Suppressor macrophage (primary cell): ENCODE measurements around the gene KCNK4.
"Not testable (repeated sequence)": the region's sequence is repeated elsewhere in the genome, so short reads cannot be mapped to it uniquely, and the experiment has no call there.

Experiments used
- DNase-seq, 4 experiments: peaks; one replicate each; pipeline ENCODE4 v3.0.0-alpha.2; 2020 to 2022

KCNK4 gene

DNA sequence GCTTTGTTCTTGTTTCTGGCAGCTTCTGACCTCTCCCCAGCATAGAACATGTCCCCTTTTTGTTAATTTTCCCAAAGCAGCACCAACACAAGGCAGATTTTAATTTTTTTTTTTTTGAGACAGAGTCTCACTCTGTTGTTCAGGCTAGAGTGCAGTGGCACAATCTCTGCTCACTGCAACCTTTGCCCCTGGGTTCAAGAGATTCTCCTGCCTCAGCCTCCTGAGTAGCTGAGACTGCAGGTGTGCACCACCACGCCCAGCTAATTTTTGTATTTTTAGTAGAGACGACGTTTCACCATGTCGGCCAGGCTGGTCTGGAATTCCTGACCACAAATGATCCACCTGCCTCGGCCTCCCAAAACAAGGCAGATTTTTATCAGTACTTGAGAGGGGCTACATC, 16.7 kb downstream of the KCNK4 start:
- not testable (repeated sequence) for DNase-seq

DNA sequence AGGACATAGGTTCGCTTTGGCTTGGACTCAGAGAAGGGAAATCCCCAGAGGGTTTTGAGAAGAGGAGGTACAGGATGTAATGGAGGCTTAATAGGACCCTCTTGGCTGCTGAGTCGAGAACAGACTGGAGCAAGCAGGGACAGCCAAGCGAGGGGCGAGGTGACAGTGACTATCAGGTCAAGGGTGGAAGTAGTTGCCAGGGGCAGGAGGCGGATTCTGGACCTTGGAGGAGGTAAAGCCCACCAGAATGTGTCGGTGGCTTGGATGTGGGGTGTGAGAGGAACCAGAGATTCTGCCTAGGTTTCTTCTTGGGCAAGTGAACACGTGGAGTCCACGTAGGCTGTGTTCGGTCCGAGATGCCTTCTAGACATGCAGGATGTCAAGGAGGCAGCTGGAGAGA, 21.8 kb downstream of the KCNK4 start:
- no peak for DNase-seq

DNA sequence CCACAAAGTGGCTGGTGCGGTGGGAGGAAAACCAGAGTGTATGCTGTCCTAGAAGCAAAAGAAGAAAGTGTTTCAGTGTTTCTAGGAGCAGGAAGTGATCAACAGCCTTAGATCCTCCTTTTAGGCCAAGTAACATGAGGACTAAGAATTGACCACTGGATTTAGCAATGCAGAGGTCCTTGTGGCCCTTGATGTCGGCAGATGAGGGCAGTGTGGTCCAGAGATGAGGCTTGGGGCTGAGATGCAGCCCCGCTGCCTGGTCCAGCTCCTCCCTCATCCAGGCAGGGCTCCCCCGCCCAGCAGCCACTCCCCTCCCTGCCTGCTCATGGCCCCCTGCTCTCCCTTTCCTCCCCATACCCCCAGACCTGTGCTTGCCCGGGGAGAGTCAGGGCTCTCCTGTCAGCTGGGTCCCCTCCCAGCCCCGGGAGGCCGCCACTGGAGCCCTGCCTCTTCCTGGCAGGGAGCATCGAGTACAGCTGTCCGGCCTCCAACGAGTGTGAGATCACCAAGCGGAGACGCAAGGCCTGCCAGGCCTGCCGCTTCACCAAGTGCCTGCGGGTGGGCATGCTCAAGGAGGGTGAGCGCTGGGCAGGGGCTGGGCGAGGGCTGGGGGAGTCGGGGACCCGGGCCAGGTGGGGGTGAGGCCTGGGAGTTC, 22.5 kb downstream of the KCNK4 start:
- no peak for DNase-seq

DNA sequence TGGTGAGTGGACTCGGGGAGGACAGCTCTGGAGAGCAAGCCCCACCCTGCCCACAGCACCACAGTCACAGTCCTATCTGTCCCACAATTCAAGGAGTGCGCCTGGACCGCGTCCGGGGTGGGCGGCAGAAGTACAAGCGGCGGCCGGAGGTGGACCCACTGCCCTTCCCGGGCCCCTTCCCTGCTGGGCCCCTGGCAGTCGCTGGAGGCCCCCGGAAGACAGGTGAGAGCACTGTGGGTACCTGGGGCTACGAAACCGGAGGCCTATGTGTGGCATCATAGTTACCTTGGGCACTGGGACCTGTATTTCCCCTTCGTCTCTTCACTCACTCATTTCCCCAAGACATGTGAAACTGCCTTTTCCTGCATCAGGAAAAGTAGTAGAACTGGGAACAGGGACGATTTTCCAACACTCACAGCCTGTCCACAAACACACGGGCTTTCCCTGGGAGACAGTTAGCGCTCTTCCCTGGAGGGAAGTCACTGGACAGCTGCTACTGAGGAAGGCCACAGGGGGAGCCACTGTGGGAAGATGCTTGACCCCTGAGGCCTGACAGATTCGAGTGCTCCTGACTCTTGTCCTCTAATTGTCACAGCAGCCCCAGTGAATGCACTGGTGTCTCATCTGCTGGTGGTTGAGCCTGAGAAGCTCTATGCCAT, 23.2 kb downstream of the KCNK4 start:
- DNase-seq = peak in 1 of 4 experiments; percentile 34

DNA sequence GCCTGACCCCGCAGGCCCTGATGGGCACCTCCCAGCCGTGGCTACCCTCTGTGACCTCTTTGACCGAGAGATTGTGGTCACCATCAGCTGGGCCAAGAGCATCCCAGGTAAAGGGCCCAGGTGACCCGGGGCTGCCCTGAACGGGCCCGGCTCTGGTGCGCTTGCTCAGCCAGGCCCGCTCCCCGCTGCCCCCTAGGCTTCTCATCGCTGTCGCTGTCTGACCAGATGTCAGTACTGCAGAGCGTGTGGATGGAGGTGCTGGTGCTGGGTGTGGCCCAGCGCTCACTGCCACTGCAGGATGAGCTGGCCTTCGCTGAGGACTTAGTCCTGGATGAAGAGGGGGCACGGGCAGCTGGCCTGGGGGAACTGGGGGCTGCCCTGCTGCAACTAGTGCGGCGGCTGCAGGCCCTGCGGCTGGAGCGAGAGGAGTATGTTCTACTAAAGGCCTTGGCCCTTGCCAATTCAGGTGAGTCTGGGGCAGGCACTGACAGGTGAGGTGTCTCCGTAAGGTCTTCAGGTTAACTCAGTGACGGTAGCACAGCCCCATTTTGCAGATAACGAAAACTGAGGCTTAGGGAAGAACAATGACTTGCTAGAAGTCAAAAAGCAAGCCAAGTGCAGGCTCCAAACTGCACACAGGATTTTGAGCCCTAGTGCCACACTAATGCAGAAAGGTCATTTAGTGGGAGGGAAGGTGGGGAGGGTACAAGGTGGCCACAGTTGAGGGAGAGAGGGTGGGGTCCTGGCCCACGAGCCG, 23.9 kb downstream of the KCNK4 start:
- no peak for DNase-seq

DNA sequence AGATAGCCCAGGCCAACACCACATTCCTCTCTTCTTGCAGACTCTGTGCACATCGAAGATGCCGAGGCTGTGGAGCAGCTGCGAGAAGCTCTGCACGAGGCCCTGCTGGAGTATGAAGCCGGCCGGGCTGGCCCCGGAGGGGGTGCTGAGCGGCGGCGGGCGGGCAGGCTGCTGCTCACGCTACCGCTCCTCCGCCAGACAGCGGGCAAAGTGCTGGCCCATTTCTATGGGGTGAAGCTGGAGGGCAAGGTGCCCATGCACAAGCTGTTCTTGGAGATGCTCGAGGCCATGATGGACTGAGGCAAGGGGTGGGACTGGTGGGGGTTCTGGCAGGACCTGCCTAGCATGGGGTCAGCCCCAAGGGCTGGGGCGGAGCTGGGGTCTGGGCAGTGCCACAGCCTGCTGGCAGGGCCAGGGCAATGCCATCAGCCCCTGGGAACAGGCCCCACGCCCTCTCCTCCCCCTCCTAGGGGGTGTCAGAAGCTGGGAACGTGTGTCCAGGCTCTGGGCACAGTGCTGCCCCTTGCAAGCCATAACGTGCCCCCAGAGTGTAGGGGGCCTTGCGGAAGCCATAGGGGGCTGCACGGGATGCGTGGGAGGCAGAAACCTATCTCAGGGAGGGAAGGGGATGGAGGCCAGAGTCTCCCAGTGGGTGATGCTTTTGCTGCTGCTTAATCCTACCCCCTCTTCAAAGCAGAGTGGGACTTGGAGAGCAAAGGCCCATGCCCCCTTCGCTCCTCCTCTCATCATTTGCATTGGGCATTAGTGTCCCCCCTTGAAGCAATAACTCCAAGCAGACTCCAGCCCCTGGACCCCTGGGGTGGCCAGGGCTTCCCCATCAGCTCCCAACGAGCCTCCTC, 24.8 kb downstream of the KCNK4 start:
- not testable (repeated sequence) for DNase-seq

DNA sequence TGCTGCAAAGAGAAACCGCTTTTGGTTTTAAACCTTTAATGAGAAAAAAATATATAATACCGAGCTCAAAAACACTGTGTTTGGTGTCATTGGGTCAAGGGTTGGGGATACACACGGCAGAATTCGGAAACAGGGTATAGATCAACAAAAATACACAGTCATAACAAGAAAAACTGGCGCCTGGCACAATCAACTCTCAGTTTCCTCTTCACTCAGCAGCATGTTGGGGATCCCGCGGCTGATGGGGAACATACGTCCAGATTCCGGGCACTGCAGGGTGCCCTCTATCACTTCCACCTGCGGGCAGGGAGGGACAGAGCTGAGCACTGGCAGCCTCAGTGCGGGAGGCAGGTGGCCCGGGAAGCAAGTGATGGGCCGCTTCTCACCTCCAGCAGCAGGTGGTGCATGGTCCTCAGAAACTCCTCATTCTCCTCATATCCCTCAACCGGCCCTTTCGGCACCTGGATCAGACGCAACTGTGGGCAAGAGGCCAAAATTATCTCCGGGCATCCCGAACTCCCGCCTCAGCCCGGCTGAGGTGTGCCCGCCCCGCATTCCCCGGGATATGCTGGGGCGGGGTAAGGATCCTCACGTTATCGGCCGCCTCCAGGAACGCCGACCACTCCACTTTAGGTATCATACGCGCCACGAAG, 25.7 kb downstream of the KCNK4 start:
- DNase-seq = peak in 1 of 4 experiments; percentile 17

DNA sequence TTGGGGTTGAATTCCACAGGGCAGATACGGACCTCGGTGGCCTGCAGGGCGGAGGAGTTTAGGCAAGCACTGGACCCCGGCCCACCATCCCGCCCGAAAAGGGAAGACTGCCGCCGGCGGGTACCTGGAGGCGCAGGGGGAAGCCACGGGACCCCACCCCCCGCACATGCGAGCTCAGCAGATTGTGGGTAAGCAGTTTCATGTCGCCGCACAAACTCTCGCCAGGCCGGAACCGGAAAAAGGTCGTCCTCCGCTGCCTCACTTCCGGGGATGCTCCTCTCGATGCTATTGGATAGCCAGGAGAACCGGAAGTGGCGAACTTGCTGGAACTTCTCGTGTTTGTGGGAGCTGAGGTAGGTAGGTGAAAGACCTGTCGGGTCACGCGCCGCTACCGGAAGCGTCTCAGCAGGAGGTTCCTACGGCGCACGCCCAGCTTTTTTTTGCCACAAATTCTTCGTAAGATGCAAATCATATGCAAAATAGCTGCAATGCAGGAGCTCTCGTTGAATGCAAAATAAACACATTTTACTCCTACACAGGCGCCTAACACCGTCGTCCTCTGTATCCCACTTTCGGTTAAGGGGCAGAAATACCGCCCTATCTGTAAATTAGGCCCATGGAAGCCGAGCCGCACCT, 26.3 kb downstream of the KCNK4 start, which contains the start of gene TRMT112:
TRMT112 (minus strand) TSS at position 235 of the 636 bp plus-strand sequence; CDS start at position 202, 33 bp downstream.
- peak; percentile 95 to 99 (median 96) for DNase-seq

DNA sequence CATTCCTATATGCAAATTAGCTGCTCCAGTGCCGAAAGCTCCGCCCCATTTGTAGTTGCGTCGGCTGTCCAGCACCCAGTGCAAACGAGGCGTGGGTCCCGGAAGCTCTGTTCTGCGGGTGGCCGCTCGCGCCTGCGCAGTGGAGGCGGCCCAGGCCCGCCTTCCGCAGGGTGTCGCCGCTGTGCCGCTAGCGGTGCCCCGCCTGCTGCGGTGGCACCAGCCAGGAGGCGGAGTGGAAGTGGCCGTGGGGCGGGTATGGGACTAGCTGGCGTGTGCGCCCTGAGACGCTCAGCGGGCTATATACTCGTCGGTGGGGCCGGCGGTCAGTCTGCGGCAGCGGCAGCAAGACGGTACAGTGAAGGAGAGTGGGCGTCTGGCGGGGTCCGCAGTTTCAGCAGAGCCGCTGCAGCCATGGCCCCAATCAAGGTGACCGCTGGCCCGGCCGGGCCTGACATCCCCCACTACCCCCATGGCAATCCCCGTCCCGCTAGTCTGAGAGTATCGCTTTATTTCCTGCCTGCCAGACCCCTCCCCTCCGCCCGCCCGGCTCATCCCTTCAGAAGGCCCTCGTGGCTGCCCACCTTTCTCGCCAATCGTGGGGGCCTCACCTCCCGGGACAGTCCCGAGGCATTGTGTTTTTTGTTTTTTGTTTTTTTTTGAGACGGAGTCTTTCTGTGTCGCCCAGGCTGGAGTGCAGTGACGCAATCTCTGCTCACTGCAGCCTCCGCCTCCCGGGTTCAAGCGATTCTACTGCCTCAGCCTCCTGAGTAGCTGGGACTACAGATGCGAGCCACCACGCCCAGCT, 27.1 kb downstream of the KCNK4 start, which contains the start of gene PRDX5:
PRDX5 (plus strand) TSS at position 161 of the 805 bp plus-strand sequence; CDS start at position 256, 95 bp downstream.
- peak; percentile 99 for DNase-seq

DNA sequence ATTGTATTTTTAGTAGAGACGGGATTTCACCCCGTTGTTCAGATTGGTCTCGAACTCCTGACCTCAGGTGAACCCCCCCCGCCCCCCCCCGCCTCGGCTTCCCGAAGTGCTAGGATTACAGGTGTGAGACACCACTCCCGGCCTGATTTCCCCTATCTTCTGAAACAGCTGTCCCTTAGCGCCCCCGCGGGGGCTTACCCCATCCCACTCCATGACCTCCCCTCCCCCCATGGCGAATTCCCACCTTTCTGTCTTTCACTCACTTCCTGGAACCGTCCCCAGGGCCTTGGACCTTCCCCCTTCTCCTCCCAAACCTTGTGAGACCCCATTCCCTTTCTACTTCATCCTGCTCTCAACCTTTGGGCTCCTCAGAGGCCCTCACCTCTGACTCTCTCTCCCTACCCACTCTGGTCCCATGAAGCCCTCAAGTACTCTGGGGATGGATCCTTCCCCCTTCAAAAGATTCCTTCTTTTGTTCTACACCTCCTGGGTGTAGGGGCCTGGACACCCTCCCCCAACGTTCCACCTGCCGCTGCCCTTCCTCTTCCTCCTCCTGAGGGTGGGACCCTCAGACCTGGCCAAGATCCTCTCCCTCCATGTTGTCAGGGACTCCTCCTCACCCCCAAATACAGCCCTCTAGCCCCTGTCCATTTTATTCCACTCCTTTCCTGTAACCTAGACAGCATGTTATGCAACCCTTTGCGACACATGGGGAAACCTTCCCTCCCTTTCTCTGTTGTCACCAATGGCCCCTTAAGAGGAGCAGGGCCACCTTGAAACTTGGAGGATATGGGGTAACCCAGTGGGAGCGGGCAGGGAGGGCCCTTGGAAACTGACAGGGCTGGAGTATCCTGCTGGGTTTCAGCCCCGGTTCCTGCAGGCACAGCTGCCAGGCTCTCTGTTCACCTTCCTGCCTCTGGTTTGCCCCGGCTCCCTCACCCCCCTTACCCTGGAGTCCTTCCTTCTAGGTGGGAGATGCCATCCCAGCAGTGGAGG, 28.0 kb downstream of the KCNK4 start:
- peak in 2 of 4 experiments; percentile 33 to 34 for DNase-seq

DNA sequence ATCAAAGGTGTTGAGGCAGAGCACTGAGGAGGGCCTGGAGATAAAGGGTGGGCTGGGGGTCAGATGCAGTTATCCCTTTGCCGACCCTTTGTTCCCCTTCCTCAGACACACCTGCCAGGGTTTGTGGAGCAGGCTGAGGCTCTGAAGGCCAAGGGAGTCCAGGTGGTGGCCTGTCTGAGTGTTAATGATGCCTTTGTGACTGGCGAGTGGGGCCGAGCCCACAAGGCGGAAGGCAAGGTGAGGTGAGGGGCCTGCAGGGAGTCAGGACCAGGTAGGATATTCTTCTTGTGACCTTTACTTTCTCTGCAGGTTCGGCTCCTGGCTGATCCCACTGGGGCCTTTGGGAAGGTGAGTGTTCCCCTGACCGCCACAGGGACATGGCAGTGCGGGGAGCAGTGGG, 29.5 kb downstream of the KCNK4 start:
- DNase-seq = no peak

DNA sequence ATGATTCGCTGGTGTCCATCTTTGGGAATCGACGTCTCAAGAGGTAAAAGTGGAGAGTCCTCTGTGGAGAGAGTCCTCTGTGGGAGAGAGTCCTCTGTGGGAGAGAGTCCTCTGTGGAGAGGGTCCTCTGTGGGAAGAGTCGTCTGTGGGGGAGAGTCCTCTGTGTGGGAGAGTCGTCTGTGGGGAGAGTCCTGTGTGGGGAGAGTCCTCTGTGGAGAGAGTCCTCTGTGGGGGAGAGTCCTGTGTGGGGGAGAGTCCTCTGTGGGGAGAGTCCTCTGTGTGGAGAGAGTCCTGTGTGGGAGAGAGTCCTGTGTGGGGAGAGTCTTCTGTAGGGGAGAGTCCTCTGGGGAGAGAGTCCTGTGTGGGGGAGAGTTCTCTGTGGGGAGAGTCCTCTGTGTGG, 29.9 kb downstream of the KCNK4 start:
- DNase-seq = no peak

DNA sequence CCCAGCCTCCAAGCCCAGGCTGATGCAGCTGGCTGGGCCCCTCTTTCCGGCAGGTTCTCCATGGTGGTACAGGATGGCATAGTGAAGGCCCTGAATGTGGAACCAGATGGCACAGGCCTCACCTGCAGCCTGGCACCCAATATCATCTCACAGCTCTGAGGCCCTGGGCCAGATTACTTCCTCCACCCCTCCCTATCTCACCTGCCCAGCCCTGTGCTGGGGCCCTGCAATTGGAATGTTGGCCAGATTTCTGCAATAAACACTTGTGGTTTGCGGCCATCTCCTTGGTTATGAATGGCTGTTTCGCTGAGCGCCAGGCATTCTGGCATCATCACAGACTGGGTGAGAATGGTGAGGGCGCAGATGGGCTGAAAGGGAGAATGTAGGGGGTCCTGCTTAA, 30.4 kb downstream of the KCNK4 start:
- DNase-seq = no peak

DNA sequence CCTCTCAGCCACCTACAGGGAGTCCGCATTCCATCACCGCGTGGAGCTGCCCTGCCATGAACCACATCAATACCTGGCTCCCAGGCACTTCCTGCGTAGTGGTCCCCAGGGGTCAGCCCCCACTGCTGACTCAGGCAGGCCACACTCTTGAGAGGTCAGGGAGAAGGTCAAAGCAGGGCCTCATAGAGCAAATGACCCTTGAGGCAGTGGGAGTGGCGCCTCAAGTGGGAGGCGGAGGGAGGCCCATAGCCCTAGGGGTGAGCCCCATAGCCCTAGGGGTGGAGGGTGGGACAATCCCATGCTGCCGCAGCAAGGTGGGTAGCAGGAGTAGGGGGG, 31.8 kb downstream of the KCNK4 start:
- DNase-seq = no peak

DNA sequence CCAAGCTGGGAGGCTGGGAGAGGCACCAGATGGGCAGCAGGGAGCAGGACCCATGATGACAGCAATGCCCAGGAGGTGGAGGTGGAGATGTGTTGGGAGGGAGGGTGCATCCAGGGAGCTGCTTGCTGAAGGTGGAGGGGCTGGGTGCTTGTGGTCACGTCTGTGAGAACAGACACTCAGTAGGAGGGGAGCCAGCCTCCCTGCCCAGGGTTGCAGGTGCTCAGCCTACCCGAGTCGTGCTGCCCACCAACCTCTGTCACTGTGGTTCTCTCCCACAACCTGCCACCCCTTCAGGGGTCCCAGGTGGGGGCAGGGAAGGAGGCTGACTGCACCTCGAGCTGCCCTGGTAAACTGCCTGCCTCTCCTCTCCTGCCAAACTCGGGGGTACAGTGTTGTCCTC, 32.3 kb downstream of the KCNK4 start:
- DNase-seq = no peak

DNA sequence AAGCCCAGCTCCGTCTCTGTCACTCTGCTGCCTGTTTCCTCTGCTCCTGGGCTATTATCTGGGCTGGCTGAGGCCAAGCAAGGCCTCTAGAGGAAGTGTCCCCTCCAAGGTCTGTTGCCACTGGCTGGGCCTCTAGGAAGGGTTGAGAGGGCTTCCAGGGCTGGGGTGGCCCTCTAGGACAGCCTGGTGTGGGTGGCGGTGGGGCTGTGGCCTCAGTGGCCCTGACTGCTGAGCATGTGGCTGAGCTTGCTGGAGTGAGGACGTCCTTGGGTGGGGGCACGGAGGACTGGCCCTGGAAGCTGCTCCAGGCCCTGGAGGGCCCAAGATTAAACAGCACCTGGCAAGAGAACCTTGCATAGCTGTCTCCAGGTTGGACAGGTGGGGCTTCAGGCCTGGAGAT, 32.9 kb downstream of the KCNK4 start:
- not testable (repeated sequence) for DNase-seq

DNA sequence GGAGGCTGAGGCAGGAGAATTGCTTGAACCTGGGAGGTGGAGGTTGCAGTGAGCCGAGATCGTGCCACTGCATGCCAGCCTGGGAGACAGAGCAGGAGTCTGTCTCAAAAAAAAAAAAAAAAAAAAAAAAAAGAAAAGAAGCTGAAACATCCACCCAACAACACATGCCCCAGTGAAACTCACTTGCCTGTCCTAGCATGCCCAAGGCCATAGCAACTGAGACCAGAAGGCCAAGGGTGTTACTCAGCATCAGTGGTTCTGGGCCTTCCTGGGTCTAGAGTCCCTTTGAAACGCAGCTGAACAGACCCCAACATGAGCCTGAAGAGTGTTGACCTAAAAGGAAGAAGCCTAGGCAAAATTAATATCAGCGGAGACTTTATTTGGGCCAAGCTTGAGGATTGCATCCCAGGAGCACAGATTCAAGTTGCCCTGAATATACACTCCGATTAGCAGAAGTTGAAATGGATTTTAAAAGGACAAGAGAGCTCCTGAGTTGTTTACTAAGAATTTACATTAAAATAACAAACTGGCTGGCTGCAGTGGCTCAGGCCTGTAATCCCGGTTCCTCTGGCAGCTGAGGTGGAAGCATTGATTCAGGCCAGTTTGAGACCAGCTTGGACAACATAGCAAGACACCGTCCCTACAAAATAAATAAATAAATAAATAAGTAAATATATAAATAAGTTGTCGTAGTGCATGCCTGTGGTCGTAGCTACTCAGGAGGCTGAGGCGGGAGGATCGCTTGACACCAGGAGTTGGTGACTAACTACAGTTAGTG, 33.8 kb downstream of the KCNK4 start:
- no peak for DNase-seq

DNA sequence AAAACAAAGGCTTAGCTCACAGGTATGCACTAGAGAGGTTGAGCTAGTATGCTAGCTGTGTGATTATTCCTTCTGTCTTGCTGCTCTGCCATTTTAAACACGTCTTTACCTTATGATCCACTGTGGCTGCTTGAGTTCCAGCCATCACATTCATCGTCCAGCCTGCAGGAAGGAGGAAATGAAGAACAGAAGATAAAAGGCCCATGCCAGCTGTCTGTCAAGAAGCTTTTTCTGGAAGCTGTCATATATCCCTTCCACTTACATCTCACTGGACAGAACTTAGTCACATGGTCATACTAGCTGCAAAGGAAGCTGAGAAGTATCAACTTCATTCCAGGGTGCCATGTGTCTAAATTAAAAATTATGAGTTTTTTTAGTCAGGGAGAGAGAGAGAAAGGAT, 36.3 kb downstream of the KCNK4 start:
- DNase-seq = no peak

DNA sequence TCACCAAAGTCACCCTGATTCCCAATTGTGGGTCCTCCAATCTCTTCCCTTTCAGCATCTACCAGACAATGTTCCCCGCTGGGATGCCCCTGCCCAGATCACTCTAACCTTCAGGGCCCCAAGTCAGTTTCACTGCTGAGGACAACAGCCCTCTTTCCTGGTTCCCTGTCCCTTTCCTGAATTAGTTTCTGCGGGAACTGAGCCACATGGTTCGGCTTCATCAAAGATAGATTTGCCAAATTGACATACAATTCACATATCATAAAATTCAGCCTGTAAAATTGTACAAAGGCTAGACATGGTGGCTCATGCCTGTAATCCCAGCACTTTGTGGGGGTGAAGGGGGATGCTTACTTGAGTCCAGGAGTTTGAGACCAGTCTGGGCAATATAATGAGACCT, 36.9 kb downstream of the KCNK4 start:
- DNase-seq = no peak
